ENCODE data around the gene SELENOP. TPM values are rescaled to one million over a fixed set of nuclear protein-coding genes. Genes with fewer than 3 reads are reported as not detected.

Gene SELENOP
- total RNA-seq, 1 donor from 2014 or later, result 0.20 TPM

DNA sequence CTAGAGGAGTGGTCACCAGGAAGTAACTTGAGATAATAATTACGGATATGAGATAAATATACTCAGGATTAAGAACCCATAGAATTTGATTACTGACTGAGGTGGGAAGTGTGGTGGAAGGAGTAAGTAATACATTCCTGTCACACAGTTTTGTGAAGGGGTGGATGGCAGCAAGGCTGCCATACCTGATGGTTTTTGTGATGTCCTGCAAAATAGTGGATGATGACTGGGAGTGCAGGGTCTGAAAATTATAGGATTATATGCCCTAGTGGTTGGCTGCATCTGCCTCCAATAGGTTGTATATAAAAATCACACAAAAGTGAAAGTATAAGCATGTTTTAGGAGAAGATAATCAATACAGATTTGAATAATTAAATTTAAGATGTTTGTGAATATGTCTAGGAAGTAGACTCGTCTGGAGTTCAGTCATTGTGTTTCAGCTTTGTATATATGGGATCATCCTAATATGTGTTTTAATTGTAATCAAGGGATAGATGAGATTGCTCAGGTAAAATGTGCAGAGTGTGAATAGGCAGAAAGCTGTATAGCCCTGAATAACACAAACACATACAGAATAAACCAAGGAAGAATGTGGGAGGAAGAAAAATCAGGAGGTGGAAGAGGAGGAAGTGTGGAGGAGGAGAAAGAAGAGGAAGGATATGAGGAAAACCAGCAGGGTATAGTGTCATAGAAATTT, 5.5 kb downstream of the SELENOP start:
- no peak for DNase-seq (ENCODE audit: low spot score)
- H3K27me3 Mint-ChIP-seq (ENCODE audit: low read depth), result peaks cover 11% of the 10 kb centered on the region
- H3K4me1 Mint-ChIP-seq (ENCODE audit: low read depth), result no peaks in the 10 kb centered on the region
- H3K27ac Mint-ChIP-seq (ENCODE audit: unreplicated experiment), result no peak overlapping the region
- no peak overlapping the region for H3K4me3 Mint-ChIP-seq (ENCODE audit: unreplicated experiment)
- no peak for TF ChIP-seq CTCF (IDR thresholded peaks at IDR 0.05)
- H3K36me3 Mint-ChIP-seq (ENCODE audit: low read depth), result no peaks in the 10 kb centered on the region
- no peaks in the 10 kb centered on the region for H3K9me3 Mint-ChIP-seq (ENCODE audit: low read depth)

- no peak overlapping the region for H3K4me3 Mint-ChIP-seq (ENCODE audit: unreplicated experiment)
- no peaks in the 10 kb centered on the region for H3K9me3 Mint-ChIP-seq (ENCODE audit: low read depth)
- H3K4me1 Mint-ChIP-seq (ENCODE audit: low read depth), result no peaks in the 10 kb centered on the region
- no peak for DNase-seq (ENCODE audit: low spot score)
- no peaks in the 10 kb centered on the region for H3K36me3 Mint-ChIP-seq (ENCODE audit: low read depth)
- H3K27me3 Mint-ChIP-seq (ENCODE audit: low read depth), result peaks cover 15% of the 10 kb centered on the region
- H3K27ac Mint-ChIP-seq (ENCODE audit: unreplicated experiment), result no peak overlapping the region
- TF ChIP-seq CTCF (IDR thresholded peaks at IDR 0.05), result no peak
Observed at GRCh38 chr5:42804717-42805339, 6.9 kb downstream of the SELENOP start.

DNA sequence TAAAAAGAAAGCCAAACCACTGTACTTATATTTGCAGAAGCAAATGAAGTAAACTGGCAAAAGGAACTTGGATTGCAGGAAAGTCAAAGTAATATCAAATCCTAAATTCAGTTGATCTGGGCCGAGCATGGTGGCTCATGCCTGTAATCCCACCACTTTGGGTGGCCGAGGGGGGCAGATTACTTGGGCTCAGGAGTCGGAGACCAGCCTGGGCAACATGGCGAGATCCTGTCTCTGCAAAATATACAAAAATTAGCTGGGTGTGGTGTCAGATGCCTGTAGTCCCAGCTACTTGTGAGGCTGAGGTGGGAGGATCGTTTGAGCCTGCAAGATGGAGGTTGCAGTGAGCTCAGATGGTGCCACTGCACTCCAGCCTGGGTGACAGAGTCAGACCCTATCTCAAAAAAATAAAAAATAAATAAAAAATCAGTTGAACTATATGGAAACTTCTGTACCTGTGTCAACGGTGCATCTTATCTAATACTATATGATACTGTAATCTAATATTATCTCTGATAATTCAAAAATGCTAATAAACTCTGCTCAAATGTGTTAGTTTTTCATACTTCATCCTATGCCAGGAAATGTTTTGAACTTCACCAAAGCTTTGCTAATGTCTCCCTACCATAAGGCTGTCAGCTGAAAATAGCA, 10.1 kb downstream of the SELENOP start:
- no peak overlapping the region for H3K4me3 Mint-ChIP-seq (ENCODE audit: unreplicated experiment)
- peaks cover 5% of the 10 kb centered on the region for H3K9me3 Mint-ChIP-seq (ENCODE audit: low read depth)
- H3K4me1 Mint-ChIP-seq (ENCODE audit: low read depth), result no peaks in the 10 kb centered on the region
- H3K36me3 Mint-ChIP-seq (ENCODE audit: low read depth), result no peaks in the 10 kb centered on the region
- DNase-seq (ENCODE audit: low spot score), result no peak
- no peak overlapping the region for H3K27ac Mint-ChIP-seq (ENCODE audit: unreplicated experiment)
- TF ChIP-seq CTCF (IDR thresholded peaks at IDR 0.05), result no peak
- peaks cover 15% of the 10 kb centered on the region for H3K27me3 Mint-ChIP-seq (ENCODE audit: low read depth)

GRCh38 chr5:42800748-42801330, 10.9 kb downstream of the SELENOP start:
- no peak for TF ChIP-seq CTCF (IDR thresholded peaks at IDR 0.05)
- H3K27me3 Mint-ChIP-seq (ENCODE audit: low read depth), result peaks cover 8% of the 10 kb centered on the region
- peaks cover 5% of the 10 kb centered on the region for H3K9me3 Mint-ChIP-seq (ENCODE audit: low read depth)
- H3K4me3 Mint-ChIP-seq (ENCODE audit: unreplicated experiment), result no peak overlapping the region
- H3K4me1 Mint-ChIP-seq (ENCODE audit: low read depth), result no peaks in the 10 kb centered on the region
- H3K36me3 Mint-ChIP-seq (ENCODE audit: low read depth), result no peaks in the 10 kb centered on the region
- no peak for DNase-seq (ENCODE audit: low spot score)
- H3K27ac Mint-ChIP-seq (ENCODE audit: unreplicated experiment), result no peak overlapping the region

DNA sequence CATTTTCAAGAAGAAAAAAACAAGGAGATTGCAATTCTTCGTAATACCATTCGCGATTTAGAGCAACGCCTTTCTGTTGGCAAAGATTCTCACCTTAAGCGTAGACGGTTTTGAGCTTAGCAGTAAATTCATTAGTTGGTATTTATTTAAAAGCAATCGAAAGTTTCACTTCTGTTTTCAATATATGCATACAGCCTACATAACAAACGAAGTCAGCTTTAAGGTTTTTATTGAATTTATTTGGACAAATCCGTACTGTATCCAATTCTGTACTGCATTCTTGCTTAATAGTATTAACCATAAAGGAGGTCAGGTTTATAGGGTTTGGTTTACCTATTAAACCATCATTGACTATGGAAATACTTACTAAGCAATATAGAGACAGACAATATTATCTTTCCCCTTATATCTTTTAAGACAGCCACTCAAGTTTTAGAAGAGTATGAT, 12.0 kb downstream of the SELENOP start:
- Mint-ChIP-seq H3K36me3 (ENCODE audit: low read depth) (no peaks in the 10 kb centered on the region), H3K4me3 (ENCODE audit: unreplicated experiment) (no peak overlapping the region), H3K9me3 (ENCODE audit: low read depth) (peaks cover 6% of the 10 kb centered on the region)

More for the DNA sequence above, 12.0 kb downstream of the SELENOP start:
- Mint-ChIP-seq H3K27ac (ENCODE audit: unreplicated experiment) (no peak overlapping the region), H3K27me3 (ENCODE audit: low read depth) (peaks cover 7% of the 10 kb centered on the region), H3K4me1 (ENCODE audit: low read depth) (no peaks in the 10 kb centered on the region)
- no peak for TF ChIP-seq CTCF (IDR thresholded peaks at IDR 0.05)
- no peak for DNase-seq (ENCODE audit: low spot score)

Measured in chondrocyte (in vitro differentiated cells).